HFF-Myc (cell line): ENCODE data around the gene GRM8.

ENCODE experiments used
- DNase-seq: peaks from one replicate; pipeline ENCODE4 v3.0.0-alpha.2; 2011; ENCODE audit warnings: low read depth; ENCODE audit errors: extremely low read depth
- H3K4me3 ChIP-seq: replicated peaks from 2 replicates; pipeline ENCODE4 v1.5.1; 2011; ENCODE audit warnings: low read depth, mild to moderate bottlenecking, control low read depth, low read length
- CTCF ChIP-seq: IDR thresholded peaks from 2 replicates; pipeline ENCODE4 v1.5.1; 2012; ENCODE audit warnings: mild to moderate bottlenecking, low read depth, low read length, control low read depth; ENCODE audit errors: missing control alignments

GRM8 gene

GRCh38 chr7:126462405-126462804 lies 790.3 kb downstream of the GRM8 start:
- H3K4me3 ChIP-seq = no peak overlapping the region
- DNase-seq = no peak
- no peak for TF ChIP-seq CTCF

GRCh38 chr7:126460664-126461063 lies 792.1 kb downstream of the GRM8 start:
- H3K4me3 ChIP-seq = no peak overlapping the region
- no peak for TF ChIP-seq CTCF
- DNase-seq = no peak

- no peak for DNase-seq
- no peak for TF ChIP-seq CTCF
- no peak overlapping the region for H3K4me3 ChIP-seq
Measured at GRCh38 chr7:126453104-126453503, 799.6 kb downstream of the GRM8 start.

GRCh38 chr7:126450269-126450671 lies 802.5 kb downstream of the GRM8 start:
- DNase-seq = no peak
- no peak for TF ChIP-seq CTCF

GRCh38 chr7:126449611-126450268 lies 803.0 kb downstream of the GRM8 start:
- DNase-seq = no peak
- no peak overlapping the region for H3K4me3 ChIP-seq

More at GRCh38 chr7:126450269-126450671, 802.5 kb downstream of the GRM8 start:
- H3K4me3 ChIP-seq = no peak overlapping the region

GRCh38 chr7:126447984-126448383 lies 804.8 kb downstream of the GRM8 start:
- no peak overlapping the region for H3K4me3 ChIP-seq
- TF ChIP-seq CTCF = no peak
- DNase-seq = no peak

More at GRCh38 chr7:126449611-126450268, 803.0 kb downstream of the GRM8 start:
- no peak for TF ChIP-seq CTCF

GRCh38 chr7:126445991-126446390 lies 806.8 kb downstream of the GRM8 start:
- DNase-seq = no peak
- no peak overlapping the region for H3K4me3 ChIP-seq
- no peak for TF ChIP-seq CTCF
